ENCODE results near the gene RNF112. TPM values are rescaled to one million over a fixed set of nuclear protein-coding genes. Genes with fewer than 3 reads are reported as not detected.
A peak's percentile ranks its signal among the peaks of the same experiment; 100 is the strongest.

The RNF112 gene
- total RNA-seq, 2 donors from 2014 or later, result 0.84 to 1.6 TPM

DNA sequence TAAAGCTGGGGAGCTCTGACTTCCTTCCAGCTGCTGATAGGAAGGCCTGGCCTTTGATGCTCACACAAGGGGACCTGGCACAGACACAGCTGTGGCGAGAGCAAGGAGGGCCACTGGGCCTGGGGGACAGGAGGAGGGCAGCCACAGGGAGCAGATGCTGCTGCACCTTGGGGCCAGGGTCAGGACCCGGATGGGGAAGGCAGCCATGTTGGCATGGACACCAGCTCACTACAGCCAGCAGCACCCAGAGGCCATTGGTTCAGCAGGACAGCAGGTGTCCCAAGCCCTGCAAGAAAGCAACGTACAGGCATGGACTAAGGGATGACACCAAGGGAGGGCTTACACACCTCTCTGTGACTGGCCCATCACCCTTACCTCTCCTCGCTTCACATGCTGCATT is 8.0 kb upstream of the RNF112 start:
- DNase-seq (no peak), ATAC-seq (replicated peaks in 1 of 2) (no peak)
- H3K4me1 Mint-ChIP-seq (ENCODE audit: low read depth), result no peaks in the 10 kb centered on the region
- H3K27me3 Mint-ChIP-seq (ENCODE audit: low read depth), result no peaks in the 10 kb centered on the region
- H3K4me3 Mint-ChIP-seq, result no peak overlapping the region
- no peaks in the 10 kb centered on the region for H3K36me3 Mint-ChIP-seq (ENCODE audit: insufficient read depth in 2 of 2)
- peaks cover 0 to 2% of the 10 kb centered on the region in 2 donors for H3K9me3 Mint-ChIP-seq
- H3K27ac Mint-ChIP-seq, result no peak overlapping the region

DNA sequence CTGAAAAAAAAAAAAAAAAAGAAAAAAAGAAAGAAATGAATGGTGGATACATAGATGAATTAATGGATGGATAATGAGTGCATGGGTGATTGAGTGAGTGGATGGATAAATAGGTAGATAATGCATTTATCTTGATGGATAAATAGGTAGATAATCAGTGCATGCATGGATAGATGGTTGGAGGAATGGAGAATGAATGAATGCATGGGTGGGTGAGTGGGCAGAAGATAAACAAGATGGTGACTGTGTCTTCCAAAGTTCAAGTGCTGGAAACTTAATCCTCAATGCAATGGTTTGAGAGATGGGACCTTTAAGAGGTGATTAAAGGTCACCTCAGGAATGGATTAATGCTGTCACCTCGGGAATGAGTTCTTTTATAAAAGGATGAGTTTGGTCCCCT is 6.8 kb upstream of the RNF112 start:
- Mint-ChIP-seq H3K36me3 (ENCODE audit: insufficient read depth in 2 of 2) (no peaks in the 10 kb centered on the region), H3K27ac (no peak overlapping the region), H3K27me3 (ENCODE audit: low read depth) (no peaks in the 10 kb centered on the region), H3K4me1 (ENCODE audit: low read depth) (no peaks in the 10 kb centered on the region), H3K4me3 (no peak overlapping the region), H3K9me3 (peaks cover 0 to 2% of the 10 kb centered on the region in 2 donors)
- ATAC-seq (replicated peaks in 1 of 2) (no peak), DNase-seq (no peak)

DNA sequence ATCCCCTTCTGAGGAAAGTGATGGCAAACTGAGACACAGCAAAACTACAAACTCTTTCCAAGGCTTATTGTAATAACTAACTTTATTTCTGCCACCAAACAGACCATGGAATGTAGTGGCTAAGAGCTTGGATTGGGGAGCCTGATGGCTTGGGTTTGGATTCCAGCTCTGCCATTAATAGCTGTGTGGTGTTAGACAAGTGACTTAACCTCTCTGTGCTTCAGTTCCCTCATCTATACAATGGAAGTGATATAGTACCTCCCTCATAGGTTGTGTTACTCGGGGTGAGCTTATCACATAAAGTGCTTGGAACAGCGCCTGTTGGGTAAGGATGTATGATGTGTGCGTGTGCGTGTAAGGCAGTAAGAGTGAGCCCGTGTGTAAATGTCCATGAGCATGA is 5.9 kb upstream of the RNF112 start:
- peaks cover 0 to 2% of the 10 kb centered on the region in 2 donors for H3K9me3 Mint-ChIP-seq

DNA sequence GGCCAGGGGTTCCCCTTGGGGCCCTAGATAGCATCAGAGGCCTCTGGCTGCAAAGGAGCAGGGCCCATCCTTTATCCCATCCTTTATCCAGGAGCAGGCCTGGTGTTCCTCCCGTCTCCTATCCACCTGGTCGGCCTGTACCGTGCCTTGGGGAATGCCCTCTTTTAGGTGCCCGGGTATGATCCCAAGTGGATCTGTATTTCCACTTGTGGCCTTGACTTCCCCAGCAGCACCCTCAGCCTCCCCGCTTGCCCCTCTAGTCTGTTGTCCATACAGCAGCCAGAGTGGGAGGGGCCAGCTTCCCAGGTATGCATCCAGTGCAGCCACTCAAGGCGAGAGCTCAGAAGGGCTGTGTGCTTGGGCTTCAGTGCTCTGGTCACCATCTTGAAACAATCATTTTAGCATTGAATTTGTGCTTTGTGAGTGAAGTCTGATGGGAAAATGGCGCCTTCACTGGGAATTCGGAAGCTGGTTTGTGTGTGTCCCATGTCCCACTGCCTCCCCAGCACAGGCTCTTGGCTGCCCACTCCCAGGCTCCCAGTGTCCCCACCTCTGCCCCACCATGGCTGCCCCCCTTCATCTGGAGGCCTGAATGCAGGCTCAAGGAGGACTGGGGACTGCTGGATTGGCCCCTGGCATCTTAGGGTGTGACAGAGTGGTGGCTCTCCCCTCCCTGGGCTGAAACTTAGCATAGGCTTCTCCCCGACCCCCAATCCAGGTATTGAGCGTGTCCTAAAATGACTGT is 3.3 kb upstream of the RNF112 start:
- Mint-ChIP-seq H3K27me3 (ENCODE audit: low read depth) (no peaks in the 10 kb centered on the region), H3K27ac (no peak overlapping the region), H3K4me1 (ENCODE audit: low read depth) (no peaks in the 10 kb centered on the region), H3K9me3 (peaks cover 0 to 2% of the 10 kb centered on the region in 2 donors), H3K36me3 (ENCODE audit: insufficient read depth in 2 of 2) (no peaks in the 10 kb centered on the region), H3K4me3 (no peak overlapping the region)
- ATAC-seq (replicated peaks in 1 of 2), result no peak
- DNase-seq, result no peak

More for the DNA sequence above, 5.9 kb upstream of the RNF112 start:
- Mint-ChIP-seq H3K36me3 (ENCODE audit: insufficient read depth in 2 of 2) (no peaks in the 10 kb centered on the region), H3K27ac (no peak overlapping the region), H3K4me3 (no peak overlapping the region), H3K27me3 (ENCODE audit: low read depth) (no peaks in the 10 kb centered on the region), H3K4me1 (ENCODE audit: low read depth) (no peaks in the 10 kb centered on the region)
- ATAC-seq (replicated peaks in 1 of 2) (no peak), DNase-seq (no peak)

DNA sequence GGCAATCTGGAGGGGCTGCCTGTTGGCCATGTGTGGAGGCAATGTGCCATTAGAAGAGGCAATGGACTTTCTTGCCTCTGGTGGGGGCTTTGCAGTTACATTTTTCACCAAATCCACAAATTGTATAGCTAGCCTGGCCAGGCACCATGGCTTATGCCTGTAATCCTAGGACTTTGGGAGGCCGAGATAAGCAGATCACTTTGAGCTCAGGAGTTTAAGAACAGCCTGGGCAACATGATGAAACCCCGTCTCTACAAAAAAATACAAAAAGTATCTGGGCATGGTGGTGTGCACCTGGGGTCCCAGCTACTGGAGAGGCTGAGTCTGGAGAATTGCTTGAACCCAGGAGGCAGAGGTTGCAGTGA is 2.7 kb upstream of the RNF112 start:
- Mint-ChIP-seq H3K27me3 (ENCODE audit: low read depth) (no peaks in the 10 kb centered on the region), H3K9me3 (peaks cover 0 to 2% of the 10 kb centered on the region in 2 donors), H3K36me3 (ENCODE audit: insufficient read depth in 2 of 2) (no peaks in the 10 kb centered on the region), H3K4me3 (no peak overlapping the region), H3K27ac (no peak overlapping the region), H3K4me1 (ENCODE audit: low read depth) (no peaks in the 10 kb centered on the region)
- DNase-seq (no peak), ATAC-seq (replicated peaks in 1 of 2) (no peak)

DNA sequence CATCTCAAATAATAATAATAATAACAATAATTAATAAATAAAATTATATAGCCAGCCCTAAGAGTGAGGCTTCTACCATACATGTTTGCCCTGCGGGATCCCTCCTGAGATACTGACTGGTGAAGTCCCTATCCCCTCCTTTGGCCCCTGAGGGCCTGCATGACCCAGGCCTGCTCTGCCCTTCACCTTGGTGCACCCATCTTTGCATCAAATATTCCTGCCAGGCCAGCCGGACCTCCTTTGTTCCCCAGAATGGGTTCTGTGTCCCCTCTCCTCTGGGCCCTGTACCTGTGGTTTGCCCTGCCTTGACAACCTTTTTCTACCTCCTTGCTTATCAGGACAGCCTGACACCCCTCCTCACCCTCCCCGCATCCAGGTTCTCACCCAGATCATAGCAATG is 2.0 kb upstream of the RNF112 start:
- Mint-ChIP-seq H3K4me1 (ENCODE audit: low read depth) (no peaks in the 10 kb centered on the region), H3K4me3 (no peak overlapping the region), H3K36me3 (ENCODE audit: insufficient read depth in 2 of 2) (no peaks in the 10 kb centered on the region), H3K9me3 (no peaks in the 10 kb centered on the region), H3K27ac (no peak overlapping the region), H3K27me3 (ENCODE audit: low read depth) (no peaks in the 10 kb centered on the region)
- ATAC-seq (replicated peaks in 1 of 2) (no peak), DNase-seq (no peak)

DNA sequence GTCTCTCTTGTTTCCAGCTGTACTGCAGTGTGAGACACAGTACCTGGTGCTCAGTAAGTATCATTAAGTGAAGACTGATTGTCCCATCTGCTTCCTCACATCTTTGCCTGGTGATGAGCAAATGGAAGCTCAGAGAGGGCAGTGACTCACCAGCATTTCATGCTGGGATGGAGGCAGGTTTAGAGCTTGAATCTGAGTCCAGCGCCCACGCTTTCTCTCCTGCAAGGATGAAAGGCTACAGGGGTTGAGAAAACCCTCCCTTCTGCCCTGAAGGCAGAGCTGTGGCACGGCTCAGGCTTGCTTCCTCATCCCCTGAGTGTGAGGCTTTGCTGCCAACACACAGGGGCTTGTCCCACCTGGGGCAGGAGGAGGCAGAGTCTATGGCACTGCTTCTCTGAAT is 1.5 kb upstream of the RNF112 start:
- no peaks in the 10 kb centered on the region for H3K36me3 Mint-ChIP-seq (ENCODE audit: insufficient read depth in 2 of 2)
- H3K4me1 Mint-ChIP-seq (ENCODE audit: low read depth), result no peaks in the 10 kb centered on the region
- H3K4me3 Mint-ChIP-seq, result no peak overlapping the region
- H3K27me3 Mint-ChIP-seq (ENCODE audit: low read depth), result no peaks in the 10 kb centered on the region
- peak in 1 of 2 donors; percentile 3 for ATAC-seq (replicated peaks in 1 of 2)
- no peaks in the 10 kb centered on the region for H3K9me3 Mint-ChIP-seq
- no peak overlapping the region for H3K27ac Mint-ChIP-seq
- no peak for DNase-seq

DNA sequence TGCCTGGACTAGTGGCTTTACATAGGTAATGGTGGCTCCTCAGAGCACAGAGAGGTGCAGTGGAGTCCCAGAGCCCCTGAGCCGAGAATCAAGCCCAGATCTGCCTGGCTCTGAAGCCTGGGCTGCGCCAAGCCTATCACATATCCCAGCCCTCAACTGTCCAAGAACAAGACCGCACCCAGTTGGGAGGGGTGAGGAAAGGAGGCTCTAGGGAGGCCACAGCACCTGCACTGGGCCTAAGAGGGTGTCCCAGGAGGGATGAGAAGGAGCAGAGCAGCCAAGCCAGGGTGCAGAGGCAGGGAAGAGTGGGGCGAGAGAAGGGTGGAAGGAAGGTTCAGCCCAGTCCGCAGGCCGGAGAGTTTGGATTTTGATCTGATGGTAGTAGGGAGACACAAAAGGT is 941 bp upstream of the RNF112 start:
- Mint-ChIP-seq H3K27ac (no peak overlapping the region), H3K36me3 (ENCODE audit: insufficient read depth in 2 of 2) (no peaks in the 10 kb centered on the region), H3K4me3 (no peak overlapping the region), H3K27me3 (ENCODE audit: low read depth) (no peaks in the 10 kb centered on the region), H3K9me3 (no peaks in the 10 kb centered on the region), H3K4me1 (ENCODE audit: low read depth) (no peaks in the 10 kb centered on the region)
- DNase-seq (no peak), ATAC-seq (replicated peaks in 1 of 2) (no peak)

DNA sequence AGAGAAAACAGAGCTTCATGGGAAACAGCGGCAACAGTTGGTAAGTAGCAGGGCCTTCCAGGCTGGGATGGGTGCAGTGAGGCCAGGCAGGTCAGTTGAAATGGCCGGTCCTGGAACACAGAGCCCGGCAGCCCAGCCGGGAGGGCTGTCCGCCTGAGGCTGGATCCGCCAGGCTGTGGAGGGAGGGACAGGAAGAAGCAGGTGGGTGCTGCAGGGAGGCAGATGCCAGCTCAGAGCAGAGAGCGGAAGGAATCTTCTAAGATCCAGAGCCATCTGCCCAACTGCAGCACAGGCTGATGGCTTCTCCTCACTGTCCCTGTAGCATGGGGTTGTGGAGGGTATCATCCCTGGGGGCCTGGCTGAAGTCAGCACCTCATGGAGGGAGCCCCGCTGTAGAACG is 599 bp downstream of the RNF112 start:
- H3K4me1 Mint-ChIP-seq (ENCODE audit: low read depth), result no peaks in the 10 kb centered on the region
- H3K36me3 Mint-ChIP-seq (ENCODE audit: insufficient read depth in 2 of 2), result no peaks in the 10 kb centered on the region
- DNase-seq (no peak), ATAC-seq (replicated peaks in 1 of 2) (no peak)
- H3K4me3 Mint-ChIP-seq, result no peak overlapping the region
- no peaks in the 10 kb centered on the region for H3K27me3 Mint-ChIP-seq (ENCODE audit: low read depth)
- H3K9me3 Mint-ChIP-seq, result no peaks in the 10 kb centered on the region
- H3K27ac Mint-ChIP-seq, result no peak overlapping the region

DNA sequence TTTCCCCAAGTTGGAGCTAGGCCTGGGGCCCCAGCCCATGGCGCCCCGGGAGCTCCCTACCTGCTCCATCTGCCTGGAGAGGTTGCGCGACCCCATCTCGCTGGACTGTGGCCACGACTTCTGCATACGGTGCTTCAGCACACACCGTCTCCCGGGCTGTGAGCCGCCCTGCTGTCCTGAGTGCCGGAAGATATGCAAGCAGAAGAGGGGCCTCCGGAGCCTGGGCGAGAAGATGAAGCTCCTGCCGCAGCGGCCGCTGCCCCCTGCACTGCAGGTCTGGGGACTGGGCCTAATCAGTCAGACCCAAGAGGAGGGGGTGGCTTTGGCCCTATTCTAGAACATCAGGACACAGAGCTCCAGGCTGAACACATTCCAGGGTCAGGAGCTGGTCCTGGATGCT is 1.5 kb downstream of the RNF112 start:
- Mint-ChIP-seq H3K9me3 (no peaks in the 10 kb centered on the region), H3K27me3 (ENCODE audit: low read depth) (no peaks in the 10 kb centered on the region), H3K4me1 (ENCODE audit: low read depth) (no peaks in the 10 kb centered on the region), H3K4me3 (no peak overlapping the region), H3K27ac (no peak overlapping the region), H3K36me3 (ENCODE audit: insufficient read depth in 2 of 2) (no peaks in the 10 kb centered on the region)
- ATAC-seq (replicated peaks in 1 of 2) (no peak), DNase-seq (no peak)

DNA sequence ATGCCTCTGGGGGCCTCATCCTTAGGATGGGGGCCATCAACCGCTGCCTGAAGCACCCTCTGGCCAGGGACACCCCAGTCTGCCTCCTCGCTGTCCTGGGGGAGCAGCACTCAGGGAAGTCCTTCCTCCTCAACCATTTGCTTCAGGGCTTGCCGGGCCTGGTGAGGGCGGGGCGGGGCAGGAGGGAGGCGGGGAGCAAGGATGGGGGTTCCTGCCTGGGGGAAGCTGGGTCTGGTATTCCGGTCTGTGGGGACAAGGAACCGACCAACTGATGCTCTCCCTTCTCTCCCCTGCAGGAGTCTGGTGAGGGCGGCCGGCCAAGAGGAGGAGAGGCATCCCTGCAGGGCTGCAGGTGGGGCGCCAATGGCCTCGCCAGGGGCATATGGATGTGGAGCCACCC is 2.0 kb downstream of the RNF112 start:
- Mint-ChIP-seq H3K4me3 (no peak overlapping the region), H3K4me1 (ENCODE audit: low read depth) (peaks cover 3% of the 10 kb centered on the region), H3K9me3 (no peaks in the 10 kb centered on the region), H3K36me3 (ENCODE audit: insufficient read depth in 2 of 2) (no peaks in the 10 kb centered on the region), H3K27me3 (ENCODE audit: low read depth) (no peaks in the 10 kb centered on the region), H3K27ac (no peak overlapping the region)
- no peak for DNase-seq
- ATAC-seq (replicated peaks in 1 of 2), result no peak

DNA sequence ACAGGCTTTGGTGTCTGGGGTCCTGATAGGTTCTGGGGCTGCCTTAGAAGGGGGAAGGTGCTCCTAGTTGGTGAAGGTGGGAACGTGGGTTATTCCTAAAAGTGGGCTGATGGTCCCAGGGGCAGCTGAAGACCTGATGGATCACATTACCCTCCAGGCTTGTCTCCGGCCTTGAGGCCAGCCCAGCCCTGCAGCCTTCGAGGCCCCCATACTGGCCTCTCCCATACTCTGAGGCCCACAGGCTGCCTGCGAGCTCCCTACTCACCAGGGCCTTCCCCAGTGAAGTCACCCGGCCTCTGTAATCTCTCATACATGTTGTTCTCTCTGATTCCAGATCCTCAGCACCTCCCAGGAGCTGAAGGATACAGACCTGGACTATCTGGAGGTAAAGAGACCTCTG is 2.7 kb downstream of the RNF112 start:
- Mint-ChIP-seq H3K4me1 (ENCODE audit: low read depth) (peaks cover 11% of the 10 kb centered on the region), H3K9me3 (no peaks in the 10 kb centered on the region), H3K4me3 (no peak overlapping the region), H3K36me3 (ENCODE audit: insufficient read depth in 2 of 2) (no peaks in the 10 kb centered on the region), H3K27me3 (ENCODE audit: low read depth) (no peaks in the 10 kb centered on the region), H3K27ac (no peak overlapping the region)
- DNase-seq, result no peak
- ATAC-seq (replicated peaks in 1 of 2), result no peak

DNA sequence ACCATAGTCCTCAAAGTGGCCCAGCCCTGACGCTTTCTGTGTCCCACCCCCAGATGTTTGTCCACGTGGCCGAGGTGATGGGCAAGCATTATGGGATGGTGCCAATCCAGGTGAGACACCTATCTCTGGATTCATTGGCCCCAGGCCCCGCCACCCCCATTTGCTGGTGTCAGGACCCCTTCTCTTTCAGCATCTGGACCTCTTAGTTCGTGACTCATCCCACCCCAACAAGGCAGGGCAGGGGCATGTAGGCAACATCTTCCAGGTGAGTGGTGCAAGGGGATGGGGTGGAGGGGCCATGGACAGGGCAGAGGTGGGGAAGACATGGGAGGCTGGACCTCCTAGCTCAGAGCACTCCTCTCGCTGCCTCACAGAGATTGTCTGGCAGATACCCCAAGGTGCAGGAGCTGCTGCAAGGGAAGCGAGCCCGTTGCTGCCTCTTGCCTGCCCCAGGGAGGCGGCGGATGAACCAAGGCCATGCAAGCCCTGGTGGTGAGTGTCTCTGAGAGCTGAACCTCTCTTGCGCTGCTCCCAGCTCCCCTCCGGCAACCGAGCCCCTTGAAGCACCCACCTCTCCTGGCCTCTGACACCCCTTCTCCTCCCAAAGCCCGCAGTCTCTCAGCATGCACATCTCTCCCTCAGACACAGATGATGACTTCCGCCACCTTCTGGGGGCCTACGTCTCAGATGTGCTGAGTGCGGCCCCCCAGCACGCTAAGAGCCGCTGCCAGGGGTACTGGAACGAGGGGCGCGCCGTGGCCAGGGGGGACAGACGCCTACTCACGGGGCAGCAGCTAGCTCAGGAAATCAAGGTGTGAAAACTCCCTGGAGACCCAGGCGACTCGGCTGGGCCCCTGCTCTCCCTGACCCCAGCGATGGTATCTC is 3.6 kb downstream of the RNF112 start:
- peaks cover 17% of the 10 kb centered on the region for H3K4me1 Mint-ChIP-seq (ENCODE audit: low read depth)
- DNase-seq (no peak), ATAC-seq (replicated peaks in 1 of 2) (no peak)
- no peaks in the 10 kb centered on the region for H3K36me3 Mint-ChIP-seq (ENCODE audit: insufficient read depth in 2 of 2)
- H3K27me3 Mint-ChIP-seq (ENCODE audit: low read depth), result no peaks in the 10 kb centered on the region
- H3K4me3 Mint-ChIP-seq, result no peak overlapping the region
- no peaks in the 10 kb centered on the region for H3K9me3 Mint-ChIP-seq
- no peak overlapping the region for H3K27ac Mint-ChIP-seq
